Activated T-cell treated with anti-CD3 and anti-CD28 coated beads for 24 hours (primary cell): ENCODE results near the gene CTIF.

ENCODE experiments used
- DNase-seq: peaks from one replicate; pipeline ENCODE4 v3.0.0-alpha.2; 2020; ENCODE audit warnings: low read depth

The CTIF gene

DNA sequence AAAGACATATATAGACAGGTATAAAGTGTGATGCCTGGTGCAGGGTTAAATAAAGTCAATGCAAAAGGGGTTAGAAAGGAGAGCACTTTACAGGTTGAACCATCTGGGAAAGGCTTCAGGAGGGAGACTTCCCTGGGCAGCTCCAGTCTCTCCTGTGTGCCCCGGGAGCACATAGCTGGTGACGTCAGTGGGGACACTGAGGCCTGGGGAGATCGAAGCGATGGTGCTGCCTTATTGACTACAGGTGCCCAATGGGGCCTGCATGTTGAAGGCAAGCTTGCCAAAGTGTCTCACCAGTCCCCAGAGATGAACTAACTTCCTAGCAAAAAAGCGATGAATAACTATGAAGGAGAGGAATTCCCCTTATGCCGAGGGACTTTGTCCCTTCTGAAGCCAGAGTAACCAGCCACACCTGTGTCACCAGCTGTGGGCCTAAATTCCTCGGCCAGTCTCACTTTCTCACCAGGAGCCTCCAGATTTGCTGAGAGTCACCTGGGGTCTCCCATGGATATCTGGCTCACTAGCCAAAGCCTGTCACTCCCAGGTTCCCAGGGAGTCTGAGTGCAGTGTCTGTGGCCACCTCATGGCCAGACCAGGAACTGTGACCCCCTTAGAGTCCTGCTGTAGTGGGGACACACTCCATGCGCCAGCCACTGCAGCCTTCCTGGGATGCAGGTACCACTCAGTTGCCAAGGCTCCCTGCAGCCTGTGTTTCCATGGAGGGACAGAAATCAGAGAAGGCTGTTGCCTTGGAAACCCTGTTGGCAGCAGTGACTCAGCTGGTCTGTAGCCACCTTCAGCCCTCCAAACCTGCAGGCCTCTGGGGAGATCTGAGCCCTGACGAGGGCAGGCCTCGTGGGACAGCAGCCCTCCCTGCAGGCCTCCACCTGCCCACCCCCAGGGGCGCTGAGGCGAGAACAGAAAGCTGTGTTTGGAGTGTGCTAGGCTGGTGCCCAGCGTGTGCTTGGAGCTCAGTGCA is 128.7 kb downstream of the CTIF start:
- DNase-seq: no peak

DNA sequence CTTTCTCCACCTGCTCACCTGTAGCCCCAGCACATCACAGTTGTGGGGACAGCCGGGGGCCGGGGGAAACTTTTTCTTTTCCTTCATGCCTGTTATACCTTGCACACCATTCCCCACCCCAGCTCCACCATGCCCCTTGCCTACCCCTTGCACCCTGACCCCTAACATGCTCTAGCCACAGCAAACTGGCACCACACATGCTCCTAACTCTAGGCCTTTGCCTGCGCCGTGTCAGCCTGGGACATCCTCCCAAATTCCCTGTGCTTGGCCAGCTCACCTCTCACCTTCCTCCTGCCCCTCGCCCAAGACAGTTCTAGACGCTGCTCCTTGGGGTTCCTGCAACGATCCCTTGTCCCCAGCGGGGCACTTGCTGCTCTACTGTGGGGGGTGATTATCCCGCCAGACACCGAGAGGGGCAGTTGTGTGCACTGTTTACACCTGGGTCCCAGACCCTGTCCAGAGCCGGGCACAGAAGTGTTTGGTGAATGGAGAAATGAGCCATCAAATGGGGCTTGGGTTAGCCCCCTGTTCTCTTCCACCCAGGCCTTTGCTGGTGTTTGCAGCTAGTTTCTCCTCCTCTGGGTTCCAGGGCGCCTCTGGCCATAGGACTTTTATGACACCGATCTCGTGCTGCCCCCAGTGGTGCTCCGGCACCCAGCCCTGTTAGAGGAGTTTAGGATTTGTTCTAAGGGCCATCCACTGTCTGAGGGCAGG is 129.8 kb downstream of the CTIF start:
- no peak for DNase-seq

DNA sequence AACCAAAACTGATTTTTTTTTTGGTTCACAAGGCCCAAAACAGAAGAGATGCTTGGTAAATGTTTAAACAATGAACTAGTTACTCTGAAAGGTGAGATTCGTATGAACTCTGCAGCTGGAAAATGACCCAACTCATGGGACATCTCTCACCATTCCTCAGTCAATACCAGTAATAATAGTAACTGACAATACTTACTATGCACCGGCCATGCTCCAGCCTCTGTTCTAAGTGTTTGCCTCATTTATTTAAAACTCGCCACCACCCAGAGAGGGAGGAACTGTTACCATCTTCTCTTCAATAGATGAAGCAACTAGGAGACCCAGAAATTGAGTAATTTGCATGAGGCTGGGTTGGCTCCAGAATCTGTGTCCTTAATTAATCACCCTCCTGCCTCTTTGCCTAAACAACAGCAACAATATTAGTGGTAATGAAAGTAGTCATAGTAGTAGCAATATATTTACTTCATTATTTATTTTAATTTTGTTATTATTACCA is 130.4 kb downstream of the CTIF start:
- DNase-seq: no peak

DNA sequence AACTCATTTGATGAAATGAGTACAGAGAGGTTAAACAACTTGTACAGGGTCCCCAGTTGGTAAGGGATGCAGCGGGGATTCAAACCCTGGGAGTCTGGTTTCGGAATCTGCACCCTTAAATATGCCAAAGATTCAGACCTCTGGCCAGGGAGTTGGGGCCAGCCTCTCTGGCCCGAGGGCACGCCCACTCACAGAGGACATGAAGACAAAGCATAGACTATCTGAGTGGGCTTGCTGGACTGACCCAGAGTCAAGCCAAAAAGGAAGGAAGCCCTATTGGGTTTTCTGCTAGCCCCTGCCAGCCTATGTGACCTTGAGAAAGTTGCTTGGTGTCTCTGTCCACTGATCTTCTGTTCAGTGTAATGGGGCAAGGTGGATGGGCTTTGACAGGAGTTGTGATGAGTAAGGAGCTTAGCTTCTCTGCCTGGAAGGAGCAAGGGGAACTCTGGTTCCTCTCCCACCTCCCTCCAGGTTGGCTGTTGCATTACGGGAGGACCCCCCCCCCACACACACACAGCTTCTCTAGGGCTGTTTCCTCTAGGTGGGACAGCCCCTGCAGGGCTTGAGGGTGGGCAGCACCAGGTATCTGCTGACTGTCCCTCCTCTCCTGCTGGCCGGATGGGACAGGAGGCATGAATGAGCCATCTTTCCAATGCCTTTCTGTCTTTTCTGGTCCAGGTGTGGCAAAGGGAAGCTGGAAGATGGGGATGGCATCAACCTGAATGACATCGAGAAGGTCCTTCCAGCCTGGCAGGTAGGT is 131.3 kb downstream of the CTIF start:
- DNase-seq: no peak

DNA sequence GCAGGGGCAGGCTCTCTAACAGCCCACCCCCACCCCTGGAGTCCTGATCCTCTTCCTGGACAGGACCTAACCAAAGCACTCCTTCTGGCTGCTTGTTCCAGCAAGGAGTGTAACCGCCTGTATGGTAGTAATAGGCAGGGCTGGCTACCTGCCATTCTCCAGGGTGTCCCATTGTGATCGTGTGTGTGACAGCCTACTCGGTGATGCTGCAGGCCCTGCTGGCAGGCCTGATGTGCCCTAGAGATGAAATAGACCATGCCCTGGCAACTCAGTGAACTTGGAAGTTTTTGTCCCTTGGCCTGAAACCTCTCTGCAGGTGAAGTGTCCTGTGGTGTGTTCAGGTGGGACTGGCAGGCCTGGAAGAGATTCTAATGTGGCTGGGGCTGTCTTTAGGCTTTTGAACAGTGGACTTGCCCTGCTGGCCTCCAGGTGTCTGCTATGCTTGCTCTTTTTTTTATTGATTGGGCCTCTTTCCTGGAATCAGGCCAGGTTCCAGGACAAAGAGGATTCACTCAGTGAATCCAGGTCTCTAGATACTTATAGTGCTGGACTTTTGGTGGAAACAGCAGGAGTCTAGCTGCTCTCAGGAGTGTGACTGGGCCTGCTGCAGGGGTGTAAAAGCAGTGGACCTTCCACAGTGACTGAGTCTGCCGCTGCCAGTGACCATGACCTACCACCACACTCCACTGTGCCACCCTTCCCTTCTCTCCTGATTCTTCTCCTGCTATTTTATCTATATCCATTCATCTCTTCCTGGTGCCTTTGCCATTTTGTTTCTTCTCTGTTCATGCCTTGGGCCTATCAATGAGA is 132.1 kb downstream of the CTIF start:
- no peak for DNase-seq

DNA sequence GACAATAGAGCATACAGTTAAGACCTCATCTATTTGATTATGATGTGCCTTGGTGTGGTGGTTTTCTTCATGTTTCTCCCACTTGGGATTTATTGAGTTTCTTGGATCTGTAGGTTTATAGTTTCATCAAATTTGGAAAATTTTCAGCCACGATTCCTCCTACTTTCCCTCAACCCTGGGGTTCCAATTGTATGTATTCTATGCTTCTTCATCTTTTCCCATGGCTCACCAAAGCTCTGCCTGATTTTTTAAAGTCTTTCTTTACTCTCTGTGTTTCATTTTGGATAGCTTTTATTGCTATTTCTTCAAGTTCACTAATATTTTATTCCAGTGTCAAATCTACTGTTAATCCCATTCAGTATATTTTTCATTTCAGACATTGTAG is 132.7 kb downstream of the CTIF start:
- no peak for DNase-seq

DNA sequence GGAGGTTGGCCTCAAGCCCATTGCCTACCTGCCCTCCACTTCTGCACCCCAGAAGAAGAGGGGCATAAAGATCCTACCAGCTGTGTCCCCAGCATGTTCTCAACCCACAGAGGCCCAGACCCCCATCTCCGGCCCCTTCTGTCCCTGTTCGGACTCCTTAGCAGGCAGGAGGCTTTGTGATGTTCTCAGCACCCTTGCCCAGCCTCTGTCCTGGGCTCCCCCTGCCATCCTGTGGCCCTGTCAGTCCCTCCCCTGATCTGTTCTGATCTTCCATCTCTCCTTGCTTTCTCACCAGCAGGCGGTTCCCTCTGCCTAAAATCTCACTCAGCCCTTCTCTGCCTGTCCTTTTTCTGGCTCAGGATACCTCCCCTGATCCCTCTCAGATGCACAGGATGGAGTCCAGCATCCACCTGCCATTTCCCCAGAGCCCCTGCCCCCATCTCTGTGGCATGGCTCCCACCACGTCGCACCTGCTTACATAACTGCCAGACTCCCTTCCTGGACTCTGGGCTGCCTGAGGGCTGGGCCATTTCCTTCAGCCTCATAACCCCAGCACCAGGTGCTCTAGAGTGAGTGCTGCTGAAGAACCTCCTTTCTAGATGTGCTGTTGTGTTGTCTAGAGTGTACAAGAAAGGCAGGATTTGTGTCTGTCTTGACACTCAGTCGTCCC is 134.0 kb downstream of the CTIF start:
- no peak for DNase-seq

DNA sequence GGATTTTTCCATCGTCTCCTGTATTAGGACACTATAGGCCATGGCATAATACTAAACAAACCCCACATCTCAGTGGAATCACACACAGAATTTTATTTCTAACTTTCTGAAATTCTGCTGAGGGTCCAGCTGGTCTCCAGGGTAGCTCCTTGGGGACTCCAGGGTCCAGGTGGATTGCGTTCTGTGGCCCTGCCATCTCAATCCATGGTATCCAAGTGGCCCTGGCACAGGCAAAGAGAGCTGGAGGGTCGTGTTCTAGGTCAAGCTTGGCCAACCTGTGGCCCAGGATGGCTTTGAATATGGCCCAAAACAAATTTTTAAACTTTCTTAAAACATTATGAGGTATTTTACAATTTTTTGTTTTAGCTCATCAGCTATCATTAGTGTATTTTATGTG is 134.6 kb downstream of the CTIF start:
- no peak for DNase-seq

DNA sequence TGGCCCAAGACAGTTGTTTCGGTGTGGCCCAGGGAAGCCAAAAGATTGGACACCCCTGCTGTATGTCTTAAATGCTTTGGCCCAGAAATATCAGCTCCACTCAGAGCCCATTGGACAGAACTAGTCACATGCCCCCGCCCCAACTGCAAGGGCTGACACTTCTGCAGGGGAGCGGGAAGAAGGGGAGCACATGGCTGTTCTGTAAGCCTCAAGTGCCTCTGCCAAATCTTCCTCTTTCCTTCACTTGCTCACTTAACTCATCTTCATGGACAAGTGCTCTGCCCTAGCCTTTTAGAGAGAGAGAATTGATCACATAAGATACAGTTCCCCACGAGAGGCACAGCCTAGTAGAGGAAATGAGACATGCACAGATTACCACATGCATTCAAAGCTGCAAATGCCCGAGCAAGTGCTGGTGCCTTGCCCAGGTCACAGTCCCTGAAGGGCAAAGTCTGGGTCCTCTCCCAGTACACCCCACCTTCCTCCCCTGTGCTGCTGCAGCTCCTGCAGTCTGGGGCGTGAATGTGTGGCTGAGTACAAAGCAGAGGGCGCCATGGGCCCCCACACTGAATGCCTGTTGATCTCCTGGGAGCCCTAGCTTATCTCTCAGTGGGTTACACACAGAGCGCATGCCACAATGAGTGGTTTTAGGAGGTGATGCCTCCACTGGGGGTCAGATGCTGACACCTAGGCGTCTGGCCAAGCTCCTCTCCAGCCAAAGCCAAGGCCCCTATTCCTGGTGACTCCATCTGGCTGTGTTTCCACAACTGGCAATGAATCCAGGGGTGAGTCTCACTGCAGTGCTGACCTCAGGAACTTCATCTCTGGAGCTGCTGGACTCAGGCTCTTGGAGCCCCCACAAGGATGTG is 135.3 kb downstream of the CTIF start:
- DNase-seq: no peak

DNA sequence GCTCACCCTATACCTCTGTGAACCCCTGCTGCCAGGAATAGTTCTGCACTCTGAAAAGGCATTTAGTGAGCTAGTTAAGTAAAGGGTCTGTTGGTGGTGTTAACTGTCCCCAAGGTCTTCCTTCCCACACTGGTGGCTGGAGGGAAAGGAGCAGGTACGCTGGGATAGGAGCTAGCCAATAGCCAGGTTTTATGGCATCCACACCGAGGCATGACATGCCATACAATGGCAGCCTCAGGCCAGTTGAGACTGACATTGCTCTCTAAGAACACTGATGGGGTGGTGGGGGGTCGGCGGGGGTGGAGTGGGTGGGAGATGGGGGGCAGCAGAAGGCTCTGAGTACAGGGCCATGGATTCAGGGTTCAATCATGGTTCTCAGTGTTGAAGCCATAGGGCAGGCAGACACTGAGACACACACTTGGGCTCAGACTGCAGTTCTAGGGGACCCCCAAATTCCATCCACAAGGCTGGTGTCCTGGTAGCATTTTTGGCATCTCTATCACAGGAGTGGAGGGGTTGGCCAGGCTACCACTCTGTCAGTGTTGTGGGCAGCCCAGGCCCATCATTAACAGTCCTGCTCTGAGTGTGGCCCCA is 136.0 kb downstream of the CTIF start:
- no peak for DNase-seq

DNA sequence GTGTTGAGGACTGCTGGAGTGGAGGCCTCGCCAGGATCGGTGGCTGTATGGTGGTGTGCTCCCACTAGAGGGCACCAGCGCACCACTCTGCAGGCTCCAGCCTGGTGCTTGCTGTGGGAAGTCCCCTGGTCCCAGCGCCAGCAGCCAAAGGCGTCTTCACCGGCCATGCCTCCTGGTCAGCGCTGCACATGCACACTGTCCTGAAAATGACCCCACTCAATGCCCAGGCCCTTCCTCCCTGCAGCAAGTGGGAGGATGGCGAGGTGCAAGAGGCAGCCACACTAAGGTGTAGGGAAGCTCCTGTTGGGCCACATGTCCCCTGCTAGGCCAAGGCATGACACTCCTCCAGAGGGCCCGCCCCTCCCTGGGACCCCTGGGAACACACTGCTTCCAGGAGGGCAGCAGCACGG is 136.5 kb downstream of the CTIF start:
- DNase-seq: peak; percentile 79

DNA sequence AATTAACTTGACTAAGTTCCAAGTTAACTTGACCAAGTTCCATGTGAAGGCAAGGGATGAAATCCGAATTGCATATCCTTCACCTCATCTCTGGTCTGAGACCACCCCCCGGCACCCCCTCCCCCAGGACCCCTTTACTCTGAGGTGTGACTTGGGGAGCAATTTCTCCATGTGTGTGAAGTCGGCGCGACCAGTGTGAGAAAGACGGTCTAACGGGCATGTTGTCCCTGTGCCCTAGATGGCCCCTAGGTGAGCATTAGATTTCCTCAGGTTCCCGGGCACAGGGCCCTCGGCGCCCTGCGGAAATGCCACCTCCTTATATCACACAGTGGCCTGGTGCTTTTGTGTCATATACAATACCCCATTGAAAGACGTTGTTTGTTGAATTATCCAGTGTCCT is 137.1 kb downstream of the CTIF start:
- DNase-seq: no peak

DNA sequence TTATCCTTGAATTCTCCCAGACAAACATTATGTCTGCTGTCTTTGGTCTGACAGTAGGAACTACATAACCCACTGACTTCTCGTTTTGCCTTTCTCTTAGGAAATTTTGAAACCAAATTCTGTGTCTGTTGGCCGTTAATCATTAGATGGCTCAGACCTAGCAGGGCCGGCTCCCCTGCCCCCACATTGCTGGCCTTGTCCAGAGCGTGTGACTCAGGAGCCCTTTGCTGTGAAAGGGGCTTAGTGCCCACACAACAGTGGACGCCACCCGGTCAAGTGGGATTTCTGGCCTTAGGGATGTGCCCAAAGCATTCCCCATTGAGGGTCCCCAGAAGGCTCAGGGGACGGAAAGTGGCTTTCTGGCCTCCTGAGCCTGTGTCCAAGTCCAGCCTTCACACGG is 137.5 kb downstream of the CTIF start:
- no peak for DNase-seq

DNA sequence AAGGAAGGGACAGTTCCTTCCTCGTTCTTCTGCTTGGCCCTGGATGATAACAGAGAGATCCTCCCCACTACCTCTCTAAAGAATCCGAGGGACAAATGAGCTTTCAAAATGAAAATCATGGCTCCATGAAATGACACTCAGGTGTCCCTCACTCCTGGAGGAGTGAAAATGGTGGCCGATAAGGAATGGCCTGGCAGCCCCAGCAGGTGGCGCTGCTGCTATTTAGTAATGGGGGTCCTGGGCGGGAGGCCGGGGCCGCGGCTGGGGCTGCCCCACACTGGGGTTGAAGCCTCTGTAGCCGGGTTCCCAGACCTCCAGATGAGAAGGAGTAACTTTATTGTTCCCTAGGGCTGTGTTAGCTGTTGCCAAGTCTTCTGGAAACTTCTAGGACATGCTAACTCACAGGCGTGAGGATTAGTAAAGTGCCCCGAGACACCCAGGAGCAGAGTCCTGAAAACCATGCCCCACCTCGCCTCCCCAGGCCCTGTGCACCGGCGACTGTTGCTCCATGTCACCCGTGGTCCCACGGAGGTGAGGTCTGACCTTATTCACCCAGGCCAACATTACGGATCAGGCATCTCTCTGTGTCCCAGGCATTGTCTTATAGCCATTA is 138.0 kb downstream of the CTIF start:
- peak; percentile 51 for DNase-seq

DNA sequence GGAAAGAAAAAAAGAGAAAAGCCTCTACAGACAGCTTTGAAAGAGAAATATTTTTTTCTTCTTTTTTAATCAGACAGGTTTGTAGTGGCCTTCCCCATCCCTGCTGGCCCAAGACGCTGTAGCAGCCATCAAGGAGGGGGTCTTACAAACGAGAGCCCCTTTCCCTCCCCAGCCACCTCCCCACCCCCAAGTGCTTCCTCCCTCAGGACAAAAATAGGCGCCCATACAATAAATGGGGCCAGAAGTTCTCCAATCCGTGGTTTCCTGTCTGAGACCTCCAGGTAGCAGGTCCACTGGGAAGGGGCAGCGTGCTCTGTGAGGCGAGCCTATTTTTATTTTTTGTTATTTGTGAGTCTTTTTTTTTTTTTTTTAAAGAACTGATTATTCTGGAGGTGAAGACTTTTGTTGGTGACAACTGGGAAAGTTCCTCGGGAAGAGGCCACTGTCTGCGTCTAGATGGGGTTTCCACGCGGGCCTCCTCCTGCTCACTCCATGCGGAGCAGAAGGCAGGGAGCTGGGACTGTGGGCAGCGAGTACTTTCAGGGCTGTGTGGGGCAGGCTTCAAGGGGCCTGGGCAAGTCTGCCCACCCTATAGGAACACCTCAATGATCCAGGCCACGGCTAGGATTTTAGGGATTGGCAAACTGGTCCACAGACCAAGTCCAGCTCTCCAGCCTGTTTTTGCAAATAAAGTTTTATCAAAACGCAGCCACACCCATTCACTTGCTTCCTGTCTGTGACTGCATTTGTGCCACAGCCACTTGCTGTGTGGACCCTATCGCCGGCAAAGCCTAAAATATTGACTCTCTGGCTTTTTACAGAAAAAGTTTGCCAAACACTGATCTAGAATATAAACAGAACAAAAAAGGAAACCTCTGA is 139.6 kb downstream of the CTIF start:
- no peak for DNase-seq

DNA sequence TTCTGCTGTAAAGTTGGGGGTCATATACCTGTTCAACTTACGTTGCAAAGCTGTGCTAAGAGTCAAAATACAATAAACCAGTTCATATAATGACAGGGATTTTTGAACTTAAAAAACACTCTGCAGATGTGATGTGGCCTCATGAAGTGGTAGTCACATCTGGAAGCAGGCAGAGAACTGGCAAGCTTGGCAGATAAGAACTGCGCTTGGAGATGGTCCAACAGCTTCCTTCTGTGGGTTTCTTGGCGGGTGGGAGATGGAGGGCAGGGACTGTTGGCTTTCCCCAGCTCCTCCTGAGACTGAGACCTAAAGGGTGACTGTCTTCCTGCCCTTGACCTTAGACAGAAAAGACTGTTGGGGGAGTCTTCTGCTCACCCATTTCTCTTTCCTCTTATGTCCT is 140.4 kb downstream of the CTIF start:
- no peak for DNase-seq

DNA sequence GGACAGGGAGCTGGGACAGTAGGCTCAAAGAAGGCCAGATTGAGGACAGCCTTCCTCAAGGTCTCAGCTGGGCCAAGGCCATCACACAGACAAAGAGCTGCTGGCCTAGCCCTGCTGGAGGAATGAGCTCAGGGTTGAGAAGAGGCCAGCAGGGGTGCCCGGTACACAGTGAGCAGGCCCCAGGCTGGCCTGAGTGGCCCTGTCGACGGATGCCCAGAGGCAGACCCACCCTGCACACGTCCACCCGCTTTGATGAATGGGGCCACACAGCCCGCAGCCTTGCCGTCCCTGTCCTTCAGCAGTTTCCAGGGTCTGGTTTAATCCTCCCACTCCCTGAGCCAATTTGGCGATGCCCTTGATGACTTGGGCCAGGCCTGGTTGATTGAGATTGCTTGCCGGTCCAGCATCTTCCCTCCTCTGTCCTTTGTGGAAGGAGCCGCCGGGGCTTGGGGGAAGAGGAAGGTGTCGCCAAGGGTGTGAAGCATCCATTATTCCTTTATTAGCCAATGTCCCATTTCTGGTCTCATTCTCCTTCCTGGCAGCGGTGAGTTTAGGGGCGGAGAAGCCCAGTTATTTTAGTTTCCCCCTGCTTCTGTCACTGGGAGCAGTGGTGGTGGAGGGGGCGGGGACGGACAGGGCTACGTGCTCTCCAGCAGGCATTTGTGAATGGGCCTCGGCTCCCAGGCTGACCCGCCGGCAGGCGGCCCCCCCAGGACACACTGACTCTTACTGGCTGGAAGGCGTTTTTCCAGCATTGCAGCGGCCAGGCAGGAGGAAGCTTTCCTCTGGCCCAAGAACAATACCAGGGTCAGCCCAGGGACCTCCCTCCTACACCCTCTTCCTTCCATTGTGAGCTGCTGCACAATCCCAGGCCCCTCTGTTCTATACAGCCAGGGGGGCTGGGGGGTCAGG is 141.8 kb downstream of the CTIF start:
- no peak for DNase-seq
